GM19238 (cell line): ENCODE results near the gene SLC37A2.

Experiments used
- DNase-seq: peaks from one replicate; pipeline ENCODE4 v3.0.0; 2011; ENCODE audit warnings: low spot score; ENCODE audit not compliant: insufficient read length

Gene SLC37A2

DNA sequence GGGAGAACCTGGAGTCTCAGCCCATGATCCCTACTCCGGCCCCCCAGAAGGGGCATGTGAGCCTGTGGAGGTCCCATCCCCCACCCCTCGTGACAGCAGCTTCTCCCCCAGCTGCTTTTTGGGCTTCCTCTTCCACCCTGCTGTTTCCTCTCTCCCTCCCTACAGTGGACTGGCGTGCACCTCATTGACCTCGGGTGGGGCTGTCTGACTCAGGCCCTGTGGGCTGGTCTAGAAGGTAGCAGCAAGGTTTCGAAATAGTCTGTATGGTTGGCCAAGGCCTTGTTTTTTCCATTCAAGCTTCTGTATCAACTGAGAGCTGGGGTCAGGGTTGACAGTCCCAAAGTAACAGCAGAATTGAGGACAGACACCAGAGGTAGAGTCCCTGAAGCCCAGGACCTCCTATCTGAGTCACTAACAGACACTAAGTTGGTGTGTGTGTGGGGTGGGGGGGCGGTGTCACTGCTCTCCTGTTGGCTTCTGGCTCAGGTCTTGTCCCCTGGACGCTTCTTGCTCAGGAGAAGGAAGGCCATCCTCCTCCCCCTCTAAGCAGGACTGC lies 7.7 kb downstream of the SLC37A2 start:
- peak; percentile 67 for DNase-seq

DNA sequence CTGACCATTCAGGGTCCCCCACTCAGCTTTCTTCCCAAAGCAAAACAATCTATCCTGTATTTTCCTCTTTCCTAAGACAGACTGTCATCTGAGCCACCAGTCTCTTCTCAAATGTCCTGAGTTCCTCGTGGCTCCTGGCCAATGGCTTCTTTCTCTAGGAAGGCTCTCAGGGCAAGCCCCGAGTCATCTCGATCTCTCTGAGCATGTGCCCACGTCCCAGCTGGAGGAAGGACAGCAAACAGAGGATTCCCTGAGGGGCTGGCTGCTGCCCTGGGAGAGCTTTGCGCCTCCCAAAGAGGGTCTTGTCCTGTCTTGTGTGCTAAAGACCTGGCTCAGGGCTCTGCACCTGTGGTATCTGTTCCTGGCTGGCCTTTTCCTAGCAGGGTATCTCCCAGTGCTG lies 8.3 kb downstream of the SLC37A2 start:
- no peak for DNase-seq

DNA sequence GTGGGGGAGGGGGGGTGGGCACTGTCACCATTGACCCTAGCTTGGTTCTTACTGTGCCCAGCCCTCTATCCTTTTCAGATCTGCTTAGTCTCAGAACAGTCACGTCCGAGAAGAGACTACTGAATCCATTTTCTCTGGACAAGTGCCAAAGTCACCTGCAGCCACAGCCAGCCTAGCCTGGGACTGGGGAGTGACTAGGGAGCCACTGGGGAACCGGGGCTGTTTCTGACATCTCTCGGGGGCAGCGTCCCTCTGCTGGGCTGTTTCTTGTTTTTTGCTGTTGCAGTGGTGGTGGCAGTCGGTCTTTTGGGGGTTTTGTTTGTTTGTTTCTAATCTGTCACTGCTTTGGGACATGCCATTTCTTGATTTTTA lies 8.7 kb downstream of the SLC37A2 start:
- DNase-seq: no peak

DNA sequence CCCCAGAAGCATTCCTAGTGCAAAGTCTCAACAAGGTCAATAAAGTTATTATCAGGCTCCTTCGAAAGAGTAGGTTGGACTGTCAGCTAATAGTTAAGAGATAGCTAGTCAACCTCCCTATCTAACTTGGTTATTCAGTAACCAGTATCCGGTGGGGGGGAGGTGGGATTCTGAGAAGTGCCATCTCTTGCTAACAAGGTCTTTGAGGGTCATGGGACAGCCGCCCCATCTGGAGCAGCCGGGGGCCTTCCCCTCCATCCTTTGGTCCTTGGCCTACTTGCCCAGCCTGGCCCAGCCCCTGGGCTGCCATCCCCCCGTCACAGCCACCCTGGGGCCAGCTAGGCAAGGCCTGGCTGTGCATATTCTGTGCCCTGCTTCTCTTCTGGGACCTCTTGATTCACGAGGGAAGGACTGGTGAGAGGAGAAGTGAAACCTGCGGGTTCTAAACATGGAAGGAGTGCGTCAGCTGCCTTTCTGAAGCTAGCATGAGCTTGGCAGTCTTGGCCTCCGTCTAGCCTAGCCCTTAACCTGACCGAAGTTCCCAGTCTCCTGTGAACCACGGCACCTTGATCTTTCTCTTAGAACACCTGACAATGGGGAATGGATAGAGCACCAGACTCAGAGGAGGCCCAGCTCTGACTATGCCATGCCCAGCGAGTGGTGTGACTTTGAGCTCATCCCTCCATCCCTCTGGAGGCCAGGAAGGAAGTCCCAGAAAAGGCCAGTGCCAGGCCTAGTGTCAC lies 9.3 kb downstream of the SLC37A2 start:
- peak; percentile 80 for DNase-seq

DNA sequence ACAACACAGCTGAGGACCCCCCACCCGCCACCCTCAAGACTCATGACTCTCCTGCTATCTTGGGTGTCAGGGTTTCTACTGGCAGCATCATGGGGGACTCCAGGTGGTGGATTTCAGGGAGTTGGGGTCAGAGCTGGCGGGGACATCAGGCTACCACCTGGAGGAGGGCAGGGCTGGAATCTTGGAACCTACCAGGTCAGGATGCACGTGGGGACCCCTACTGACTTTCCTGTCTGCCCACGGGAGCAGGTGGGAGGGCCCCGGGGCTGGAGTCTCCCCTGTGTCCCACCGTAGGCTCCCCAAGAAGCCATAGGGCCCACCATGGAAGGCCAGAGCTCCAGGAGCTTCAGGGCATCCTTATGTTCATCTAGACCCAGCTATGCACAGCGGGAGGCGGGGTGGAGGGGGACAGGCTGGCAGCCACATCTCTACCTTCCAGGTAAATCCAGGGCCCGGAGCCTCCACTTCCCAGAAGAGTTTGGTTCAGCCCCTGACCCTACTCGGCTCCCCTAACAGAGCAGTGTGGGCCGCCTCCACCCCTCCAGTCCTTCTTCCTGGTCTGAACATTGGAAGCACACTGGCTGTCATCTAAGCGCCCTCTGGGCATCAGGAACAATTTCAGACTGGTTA lies 10.0 kb downstream of the SLC37A2 start:
- no peak for DNase-seq

DNA sequence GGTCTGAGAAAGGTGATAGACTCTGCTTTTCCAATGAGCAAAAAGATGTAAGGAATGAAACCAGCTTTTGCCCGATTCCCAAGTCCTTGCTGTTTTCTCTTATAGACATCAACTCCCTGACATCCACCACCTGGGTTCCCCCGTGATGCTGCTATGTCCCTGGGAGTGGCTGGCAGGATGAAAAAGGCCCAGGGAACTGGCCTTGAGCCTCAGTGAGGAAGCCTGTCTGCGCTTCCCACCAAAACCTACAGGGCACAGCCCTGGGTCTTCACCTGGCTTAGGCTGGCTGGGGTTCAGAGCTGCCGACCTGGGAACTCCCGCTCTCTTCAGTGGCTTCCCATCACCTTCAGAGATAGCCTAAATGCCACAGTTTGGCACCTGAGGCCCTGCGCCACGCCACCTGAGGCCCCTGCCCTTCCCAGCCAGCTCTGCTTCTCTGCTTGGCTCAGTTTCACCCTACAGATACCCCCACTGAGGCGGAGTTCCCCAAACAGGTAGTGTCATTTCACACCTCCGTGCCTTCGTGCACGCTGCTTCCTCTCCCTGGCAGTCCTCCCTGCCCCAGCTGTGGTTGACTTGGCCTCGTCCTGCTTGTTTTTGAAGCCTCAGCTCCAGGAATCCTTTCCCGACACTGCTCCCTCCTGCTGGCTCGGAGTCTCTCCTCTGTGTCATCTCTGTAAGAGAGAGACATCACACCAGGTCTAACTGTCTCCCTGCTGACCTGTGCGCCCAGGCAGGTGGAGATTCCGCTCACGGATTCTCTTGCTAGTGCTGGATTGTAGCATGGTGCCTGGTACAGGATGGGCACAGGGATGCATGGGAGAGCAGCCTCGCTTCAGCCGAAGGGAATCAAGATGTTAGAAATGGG lies 10.7 kb downstream of the SLC37A2 start:
- no peak for DNase-seq

DNA sequence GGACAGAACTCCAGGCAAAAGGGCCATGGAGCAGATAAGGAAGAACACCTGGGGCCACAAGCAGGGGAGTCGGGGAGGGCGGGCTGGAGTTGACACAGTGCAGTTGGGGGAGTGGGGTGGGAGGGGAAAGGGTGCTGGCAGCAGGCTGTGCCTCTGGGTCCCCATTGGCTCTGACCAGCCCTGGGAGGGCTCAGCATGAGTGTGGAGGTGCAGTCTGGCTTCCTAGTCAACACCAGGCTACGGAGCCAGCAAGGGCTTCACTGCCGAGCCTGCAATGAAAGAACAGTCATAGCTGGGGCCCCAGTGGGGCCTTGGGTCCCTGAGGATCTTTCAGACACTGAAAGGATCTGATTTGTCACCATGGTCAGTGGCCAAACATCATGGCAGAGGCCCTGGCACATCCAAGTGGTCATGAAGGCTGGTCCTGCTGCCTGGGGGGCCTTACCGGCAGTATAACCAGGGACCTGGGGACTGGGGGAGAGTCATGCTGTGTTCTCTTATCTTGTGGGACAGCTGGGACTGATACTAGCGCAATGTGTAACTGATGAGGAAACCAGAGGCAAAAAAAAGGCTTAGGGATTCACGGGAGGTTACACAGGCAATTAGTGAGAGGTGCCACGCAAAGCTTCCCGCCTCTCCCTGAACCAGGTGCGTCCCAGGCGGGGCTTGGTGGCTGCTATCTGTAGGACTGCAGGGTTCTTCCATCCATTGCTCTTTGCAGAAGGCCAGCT lies 11.6 kb downstream of the SLC37A2 start:
- no peak for DNase-seq

DNA sequence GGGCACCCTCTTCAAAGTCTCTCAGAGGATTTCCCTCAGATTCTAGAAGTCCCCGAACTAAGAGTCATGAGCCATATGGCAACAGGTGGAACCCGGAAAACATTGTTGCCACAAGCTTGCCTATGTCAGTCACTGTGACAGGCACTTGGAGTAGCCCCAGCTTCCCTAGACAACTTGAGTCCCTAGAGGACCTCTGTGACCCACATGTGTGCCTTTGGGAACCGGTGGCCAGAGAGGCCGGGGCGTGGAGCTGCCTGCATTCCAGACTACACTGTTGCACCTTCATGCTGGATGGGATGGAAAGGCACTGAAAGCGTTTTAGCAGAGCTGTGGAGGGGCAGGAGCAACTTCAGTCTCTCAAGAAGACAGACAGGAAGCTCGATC lies 12.1 kb downstream of the SLC37A2 start:
- DNase-seq: no peak

DNA sequence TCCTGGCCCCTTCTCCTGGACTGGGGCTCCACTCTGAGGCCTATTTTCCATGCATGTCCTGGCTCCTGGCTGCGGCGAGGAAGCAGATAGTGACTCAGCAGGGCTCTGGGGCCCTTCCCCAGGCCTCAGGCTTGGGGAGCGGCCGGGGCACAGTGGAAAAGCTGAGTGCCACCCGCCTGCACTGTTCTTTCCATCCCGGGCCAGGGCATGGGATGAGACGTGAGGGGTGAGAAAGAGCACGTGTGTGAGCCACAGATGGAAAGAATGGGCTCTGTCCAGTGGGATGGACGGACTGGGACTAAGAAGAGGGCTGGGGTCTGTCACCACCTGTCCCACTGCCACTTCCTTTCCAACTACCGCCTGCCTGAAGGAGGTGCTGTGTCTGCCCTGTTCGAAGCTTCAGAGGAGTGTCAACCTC lies 12.8 kb downstream of the SLC37A2 start:
- DNase-seq: no peak

DNA sequence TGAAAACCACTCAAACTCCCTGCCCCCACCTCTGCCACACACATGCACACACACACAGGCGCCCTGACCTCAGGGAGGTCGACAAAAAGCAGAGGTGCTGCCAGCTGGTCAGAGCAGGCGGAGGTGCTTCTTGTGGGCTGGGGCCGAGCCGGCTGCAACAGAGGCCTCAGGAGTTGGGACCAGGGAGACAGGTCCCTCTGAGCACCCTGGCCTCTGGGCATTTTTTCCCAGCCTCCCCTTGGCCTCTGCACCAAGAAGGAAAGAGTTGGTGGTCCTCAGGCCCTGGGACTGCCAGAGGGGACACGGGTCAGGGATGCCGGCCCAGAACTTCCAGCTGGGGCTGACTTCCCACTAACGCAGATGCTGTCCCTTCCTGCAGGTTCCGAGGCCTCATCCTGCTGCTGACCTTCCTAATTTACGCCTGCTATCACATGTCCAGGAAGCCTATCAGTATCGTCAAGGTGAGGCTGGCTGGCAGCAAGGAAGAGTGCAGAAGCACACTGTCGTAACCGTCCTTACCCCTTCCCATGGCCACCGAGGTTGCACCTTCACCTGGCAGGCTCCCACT lies 13.4 kb downstream of the SLC37A2 start:
- DNase-seq: no peak

DNA sequence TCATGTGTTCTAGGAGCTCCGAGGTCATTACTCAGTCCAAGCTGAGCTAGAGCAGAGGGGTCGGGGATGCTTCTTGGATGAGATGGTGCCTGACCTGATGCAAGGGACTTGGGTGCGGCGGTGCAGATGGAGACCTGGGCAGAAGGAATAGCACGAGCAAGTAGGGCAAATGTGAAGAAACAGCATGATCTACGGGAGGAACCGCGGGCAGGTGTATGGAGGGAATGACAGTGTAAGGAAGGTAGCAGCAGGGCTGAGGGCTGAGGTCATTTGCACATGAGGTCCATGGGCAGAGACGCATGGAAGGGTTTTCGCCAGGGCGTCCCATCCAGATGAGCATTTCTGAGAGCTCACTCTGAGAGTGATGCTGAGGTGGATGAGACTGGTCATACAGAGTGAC lies 14.9 kb downstream of the SLC37A2 start:
- no peak for DNase-seq

DNA sequence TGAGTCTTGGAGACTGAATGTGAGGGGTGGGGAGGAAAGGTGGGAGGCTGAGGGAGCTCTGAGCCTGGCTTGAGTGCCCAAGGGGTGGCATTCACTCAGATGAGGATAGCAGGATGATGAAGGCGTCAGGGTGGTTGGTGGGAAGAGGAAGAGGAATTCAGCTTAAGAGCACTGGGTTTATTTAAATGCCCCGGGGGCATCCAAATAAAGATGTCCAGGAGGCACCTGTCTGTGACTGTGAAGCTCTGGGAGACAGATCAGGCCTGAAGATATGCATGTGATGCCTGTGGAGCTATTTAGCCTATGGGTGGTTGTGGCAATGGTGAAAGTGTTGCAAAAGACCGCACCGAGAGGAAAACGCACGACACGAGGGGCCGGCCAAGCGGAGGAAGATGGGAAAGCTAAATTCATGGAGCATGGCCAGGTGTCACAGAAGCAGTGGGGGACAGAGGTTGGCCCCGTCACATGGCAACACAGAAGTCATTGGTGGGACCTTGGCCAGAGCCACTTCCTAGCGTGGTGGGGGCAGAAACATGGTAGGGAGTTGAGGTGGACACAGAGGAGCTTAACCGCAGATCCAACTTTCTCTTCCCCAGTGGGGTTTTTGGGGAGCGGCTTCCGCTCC lies 15.5 kb downstream of the SLC37A2 start:
- DNase-seq: no peak

DNA sequence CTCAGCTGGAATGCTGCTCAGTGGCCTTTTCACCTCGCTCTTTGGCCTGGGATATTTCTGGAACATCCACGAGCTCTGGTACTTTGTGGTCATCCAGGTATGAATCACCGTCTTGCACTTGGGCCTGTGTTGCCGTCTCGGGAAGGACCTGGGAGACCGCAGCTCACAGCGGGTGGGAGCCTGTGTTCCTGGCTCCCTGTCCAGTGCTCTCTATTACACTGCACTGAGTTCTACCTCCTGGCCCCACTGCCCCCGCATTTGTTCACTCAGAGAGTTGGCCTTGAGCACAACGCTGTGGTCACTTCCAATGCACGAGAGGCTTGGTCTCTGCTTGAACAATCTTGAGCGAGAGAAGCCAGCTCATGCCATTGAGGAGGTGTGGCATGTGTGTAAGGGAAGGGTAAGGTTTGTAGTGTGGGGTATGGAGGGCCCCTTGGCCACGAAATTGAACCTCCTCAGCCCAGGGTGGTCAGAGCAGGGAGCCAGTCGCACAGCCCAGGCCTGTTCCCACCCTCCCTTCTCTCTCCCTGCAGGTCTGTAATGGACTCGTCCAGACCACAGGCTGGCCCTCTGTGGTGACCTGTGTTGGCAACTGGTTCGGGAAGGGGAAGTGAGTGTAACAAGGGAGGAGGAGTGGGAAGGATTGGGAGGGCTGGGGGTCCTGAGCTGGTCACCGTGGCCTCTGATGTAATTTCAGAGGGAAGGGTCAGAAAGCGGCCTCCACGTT lies 16.2 kb downstream of the SLC37A2 start:
- DNase-seq: no peak

DNA sequence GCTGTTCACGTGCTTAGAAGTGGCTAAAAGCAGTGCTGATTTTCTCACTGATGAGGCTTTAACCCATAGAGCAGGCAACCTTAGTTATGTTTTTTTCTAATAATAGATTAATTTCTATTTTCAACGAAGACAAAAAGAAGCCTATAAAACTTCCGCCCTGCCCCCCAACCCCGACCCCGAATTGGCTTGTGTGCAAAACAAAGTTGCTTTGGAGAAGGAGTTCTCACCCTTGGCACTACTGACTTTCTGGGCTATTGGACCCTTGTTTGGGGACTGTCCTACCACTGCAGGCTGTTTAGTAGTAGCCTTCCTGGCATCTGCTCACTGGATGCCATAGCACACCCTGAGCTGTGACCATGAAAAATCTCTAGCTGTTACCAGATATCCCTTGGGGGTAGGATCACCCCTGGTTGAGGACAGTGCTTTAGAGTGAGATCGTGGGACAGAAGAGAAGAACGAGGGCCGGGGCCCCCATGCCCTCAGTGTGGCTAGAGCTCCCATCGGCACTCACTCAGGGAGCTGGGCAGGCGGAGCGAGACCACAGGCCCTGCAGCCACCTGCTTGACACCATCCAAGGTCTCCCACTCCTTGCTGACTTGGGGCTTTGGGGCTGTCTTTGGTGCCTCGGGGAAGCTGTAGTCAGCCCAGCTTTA lies 16.9 kb downstream of the SLC37A2 start:
- no peak for DNase-seq

DNA sequence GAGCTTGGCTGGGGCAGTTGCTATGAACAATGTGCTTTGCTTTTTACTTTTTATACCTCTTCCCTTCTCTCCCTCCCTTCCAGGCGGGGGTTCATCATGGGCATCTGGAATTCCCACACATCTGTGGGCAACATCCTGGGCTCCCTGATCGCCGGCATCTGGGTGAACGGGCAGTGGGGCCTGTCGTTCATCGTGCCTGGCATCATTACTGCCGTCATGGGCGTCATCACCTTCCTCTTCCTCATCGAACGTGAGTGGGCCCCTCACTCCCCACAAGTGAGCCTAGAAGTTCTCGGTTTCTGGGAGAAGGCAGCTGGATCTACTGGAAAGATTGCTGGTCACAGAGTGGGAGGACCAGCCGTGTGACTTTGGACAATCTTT lies 17.4 kb downstream of the SLC37A2 start:
- DNase-seq: no peak

DNA sequence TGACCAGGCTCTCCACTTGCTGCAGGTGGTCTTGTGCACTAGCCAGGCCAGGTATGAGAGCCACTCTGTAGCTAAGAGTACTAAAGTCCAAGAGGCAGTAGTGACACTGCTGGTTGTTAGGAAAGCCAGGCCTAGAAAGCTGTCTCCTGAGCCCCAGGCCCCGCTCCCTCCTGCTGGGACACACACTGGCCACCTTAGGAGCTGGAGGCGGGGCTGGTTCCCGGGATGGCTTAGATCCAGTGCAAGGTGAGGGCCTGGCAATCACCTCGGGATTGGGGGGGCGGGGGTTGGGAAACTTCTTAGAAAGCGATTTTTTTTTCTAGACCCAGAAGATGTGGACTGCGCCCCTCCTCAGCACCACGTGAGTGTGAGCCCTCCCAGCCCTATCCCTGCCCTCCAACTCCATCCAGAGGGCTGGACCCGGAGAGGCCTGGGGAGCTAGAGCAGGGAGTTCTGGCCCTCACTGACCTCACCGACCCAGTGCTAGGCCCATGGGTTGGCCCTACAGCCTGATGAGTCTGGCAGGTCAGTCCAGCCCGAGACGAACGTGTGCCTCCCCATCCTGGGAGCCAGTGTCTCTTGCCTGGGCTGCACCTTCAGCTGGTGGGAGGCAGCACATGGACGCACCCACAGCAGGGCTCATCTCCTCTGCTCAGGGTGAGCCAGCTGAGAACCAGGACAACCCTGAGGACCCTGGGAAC lies 18.1 kb downstream of the SLC37A2 start:
- DNase-seq: no peak

DNA sequence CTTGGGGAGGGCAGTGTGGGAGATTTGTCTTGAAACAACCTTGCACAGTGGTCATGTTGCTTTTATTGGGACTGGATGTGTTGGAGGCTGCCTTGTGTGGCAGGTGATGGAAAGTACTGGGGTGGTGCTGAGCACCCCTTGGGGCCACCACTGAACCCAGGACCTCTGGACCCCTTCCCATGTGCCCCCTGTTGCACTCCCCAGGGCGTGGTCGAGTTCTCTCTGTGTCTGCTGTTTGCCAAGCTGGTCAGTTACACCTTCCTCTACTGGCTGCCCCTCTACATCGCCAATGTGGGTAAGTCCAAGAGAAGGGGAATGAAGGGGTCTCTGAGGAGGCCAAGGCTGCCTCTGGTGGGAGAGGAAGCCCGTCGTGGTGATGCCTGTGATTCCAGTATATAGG lies 18.9 kb downstream of the SLC37A2 start:
- no peak for DNase-seq

DNA sequence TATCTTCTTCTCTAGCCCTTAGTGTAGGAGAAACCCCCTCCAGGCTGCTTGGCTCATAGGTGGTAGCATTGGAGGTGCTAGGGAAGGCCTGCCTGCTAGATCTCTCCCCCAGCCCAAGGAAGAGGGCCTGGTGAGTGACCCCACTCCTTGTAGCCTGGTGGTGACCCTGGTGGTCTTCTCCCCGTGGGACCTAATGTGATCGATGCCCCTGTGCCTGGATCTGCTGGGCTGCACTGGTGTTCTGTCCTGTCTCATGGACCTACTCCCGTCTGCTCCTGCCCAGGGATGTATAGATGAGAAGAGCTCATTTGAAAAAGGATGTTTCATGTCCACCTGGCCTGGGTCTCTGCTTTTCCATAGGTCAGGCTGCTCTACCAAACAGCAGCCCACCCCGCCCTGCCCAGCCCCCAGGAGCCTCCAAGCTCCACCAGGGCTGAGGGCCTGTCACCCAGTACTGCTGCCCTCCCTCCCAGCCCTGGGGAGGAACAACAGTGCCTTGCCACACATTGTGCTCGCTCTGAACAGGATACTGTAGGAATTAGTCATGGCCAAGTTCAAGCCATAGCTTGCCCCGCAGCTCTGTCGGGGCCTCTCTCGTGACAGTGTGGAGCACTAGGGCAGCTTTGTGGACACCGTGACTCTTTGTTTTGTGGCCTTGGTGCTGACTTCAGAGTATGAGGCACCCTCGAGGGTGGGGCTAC lies 19.7 kb downstream of the SLC37A2 start:
- DNase-seq: no peak
